Vagina (tissue), 2 donors: Measurements from ENCODE around the gene NPLOC4.

Source experiments
- CTCF ChIP-seq, 3 experiments: fragments of 450-650 bp in 2 of 3; fragments of 200-600 bp in 1 of 3; sonication (generic) in 1 of 3; IDR thresholded peaks; one replicate each; pipeline ENCODE4 v1.5.1; 2017 to 2019; ENCODE audit warnings: antibody characterized with exemption in 3 of 3, mild to moderate bottlenecking in 2 of 3, moderate library complexity in 2 of 3
- POLR2A ChIP-seq, 2 donors: fragments of 450-650 bp; IDR thresholded peaks; one replicate each; pipeline ENCODE4 v1.6.1; 2017; ENCODE audit warnings: antibody characterized with exemption in 2 of 2, mild to moderate bottlenecking in 2 of 2, moderate library complexity in 2 of 2
- POLR2AphosphoS5 ChIP-seq, 2 donors: sonication (generic); formaldehyde crosslinking; IDR thresholded peaks; one replicate each; pipeline ENCODE4 v1.9.0; 2017; ENCODE audit warnings: antibody characterized with exemption in 2 of 2, mild to moderate bottlenecking in 2 of 2, low read depth in 1 of 2; ENCODE audit not compliant: insufficient read depth in 1 of 2

GRCh38 chr17:81509207-81509971 is 127.5 kb downstream of the NPLOC4 start:
- no peak for TF ChIP-seq CTCF (IDR thresholded peaks at IDR 0.05)
- TF ChIP-seq POLR2A (IDR thresholded peaks at IDR 0.05) = no peak
- TF ChIP-seq POLR2AphosphoS5 (IDR thresholded peaks at IDR 0.05; ENCODE audit: insufficient read depth in 1 of 2, low read depth in 1 of 2) = no peak
